ENCODE measurements around the gene ST3GAL3.

Gene ST3GAL3

GRCh38 chr1:43851561-43852338, 144.4 kb downstream of the ST3GAL3 start:
- H3K36me3 ChIP-seq (ENCODE audit: control insufficient read depth, insufficient read depth, low read length) = no peaks in the 10 kb centered on the region; the same call in 1 of the 2 replicates
- TF ChIP-seq CTCF (IDR thresholded peaks at IDR 0.05; ENCODE audit: insufficient read depth, low read length, poor library complexity, severe bottlenecking) = no peak
- no peaks in the 10 kb centered on the region for H3K27me3 ChIP-seq (replicated peaks; ENCODE audit: control insufficient read depth, insufficient read depth, low read length)
- no peak for DNase-seq (ENCODE audit: extremely low read depth, insufficient read length)
- H3K4me3 ChIP-seq (replicated peaks; ENCODE audit: low read depth, low read length) = no peak overlapping the region

GRCh38 chr1:43853161-43853921, 146.0 kb downstream of the ST3GAL3 start:
- no peak overlapping the region for H3K4me3 ChIP-seq (replicated peaks; ENCODE audit: low read depth, low read length)
- no peak for TF ChIP-seq CTCF (IDR thresholded peaks at IDR 0.05; ENCODE audit: insufficient read depth, low read length, poor library complexity, severe bottlenecking)
- DNase-seq (ENCODE audit: extremely low read depth, insufficient read length) = peak; percentile 52
- H3K36me3 ChIP-seq (ENCODE audit: control insufficient read depth, insufficient read depth, low read length) = peaks cover 1% of the 10 kb centered on the region
- H3K27me3 ChIP-seq (replicated peaks; ENCODE audit: control insufficient read depth, insufficient read depth, low read length) = no peaks in the 10 kb centered on the region

GRCh38 chr1:43854473-43854872, 147.1 kb downstream of the ST3GAL3 start:
- DNase-seq (ENCODE audit: extremely low read depth, insufficient read length) = no peak
- TF ChIP-seq CTCF (IDR thresholded peaks at IDR 0.05; ENCODE audit: insufficient read depth, low read length, poor library complexity, severe bottlenecking) = no peak
- peaks cover 6% of the 10 kb centered on the region for H3K36me3 ChIP-seq (ENCODE audit: control insufficient read depth, insufficient read depth, low read length)
- H3K27me3 ChIP-seq (replicated peaks; ENCODE audit: control insufficient read depth, insufficient read depth, low read length) = no peaks in the 10 kb centered on the region
- no peak overlapping the region for H3K4me3 ChIP-seq (replicated peaks; ENCODE audit: low read depth, low read length)

- Histone ChIP-seq H3K4me3 (replicated peaks; ENCODE audit: low read depth, low read length) (no peak overlapping the region), H3K27me3 (replicated peaks; ENCODE audit: control insufficient read depth, insufficient read depth, low read length) (no peaks in the 10 kb centered on the region), H3K36me3 (ENCODE audit: control insufficient read depth, insufficient read depth, low read length) (peaks cover 6% of the 10 kb centered on the region)
- no peak for TF ChIP-seq CTCF (IDR thresholded peaks at IDR 0.05; ENCODE audit: insufficient read depth, low read length, poor library complexity, severe bottlenecking)
- no peak for DNase-seq (ENCODE audit: extremely low read depth, insufficient read length)
These were observed 148.9 kb downstream of the ST3GAL3 start for GRCh38 chr1:43856188-43856587.

GRCh38 chr1:43857163-43857562, 149.8 kb downstream of the ST3GAL3 start:
- Histone ChIP-seq H3K4me3 (replicated peaks; ENCODE audit: low read depth, low read length) (no peak overlapping the region), H3K27me3 (replicated peaks; ENCODE audit: control insufficient read depth, insufficient read depth, low read length) (no peaks in the 10 kb centered on the region), H3K36me3 (ENCODE audit: control insufficient read depth, insufficient read depth, low read length) (peaks cover 6% of the 10 kb centered on the region)
- DNase-seq (ENCODE audit: extremely low read depth, insufficient read length) = no peak
- no peak for TF ChIP-seq CTCF (IDR thresholded peaks at IDR 0.05; ENCODE audit: insufficient read depth, low read length, poor library complexity, severe bottlenecking)

Measured in GM06990 (cell line).